ENCODE results near the gene PFDN2. TPM values are rescaled to one million over a fixed set of nuclear protein-coding genes. Genes with fewer than 3 reads are reported as not detected.
A peak's percentile ranks its signal among the peaks of the same experiment; 100 is the strongest.

Gene PFDN2
- total and polyA plus RNA-seq, 10 of the 15 experiments (the other 5 are each of a cell fraction or from before 2014, with no cell fraction given): 30.0 to 141 (median 80.5) TPM

DNA sequence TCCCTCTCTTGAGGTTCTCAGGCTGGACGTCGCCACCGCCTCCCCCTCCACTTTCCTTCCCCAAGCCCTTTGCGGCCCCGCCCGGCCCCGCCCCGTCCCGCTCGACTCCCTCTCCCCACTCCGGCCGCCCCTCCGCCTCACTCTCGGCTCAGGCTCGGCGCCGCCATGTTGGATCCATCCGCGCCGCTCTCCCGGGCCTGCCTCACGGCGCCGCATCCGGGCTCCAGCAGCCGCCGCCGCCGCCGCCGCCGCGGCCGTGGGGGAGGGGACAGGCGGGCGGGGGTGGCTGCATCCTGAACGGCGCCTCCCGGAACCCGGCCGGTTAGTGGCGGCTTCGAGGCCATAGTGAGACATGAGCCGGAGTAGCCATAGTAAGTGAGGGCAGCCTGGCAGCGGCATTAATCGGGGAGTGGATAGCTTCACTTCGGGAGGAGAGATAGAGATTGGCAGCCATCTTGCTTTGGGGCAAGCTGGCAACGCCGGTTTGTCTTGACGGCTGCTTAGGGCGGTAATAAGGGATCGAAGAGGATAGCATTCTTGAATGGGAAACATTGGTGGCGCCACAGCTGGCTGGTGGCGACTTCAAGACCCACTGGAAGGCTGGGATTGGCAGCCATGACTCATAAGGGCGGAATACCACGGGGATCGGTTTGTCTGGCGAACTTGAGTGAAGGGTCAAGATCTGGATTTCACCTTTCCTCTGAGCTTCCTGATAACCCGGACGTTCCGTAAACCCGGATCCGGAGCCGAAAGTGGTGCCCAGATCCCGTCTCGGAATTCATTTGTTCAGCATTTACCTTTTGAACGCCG is 14.8 kb upstream of the PFDN2 start, which contains the start of gene DEDD (continued):
- TF ChIP-seq, protein P1, sequence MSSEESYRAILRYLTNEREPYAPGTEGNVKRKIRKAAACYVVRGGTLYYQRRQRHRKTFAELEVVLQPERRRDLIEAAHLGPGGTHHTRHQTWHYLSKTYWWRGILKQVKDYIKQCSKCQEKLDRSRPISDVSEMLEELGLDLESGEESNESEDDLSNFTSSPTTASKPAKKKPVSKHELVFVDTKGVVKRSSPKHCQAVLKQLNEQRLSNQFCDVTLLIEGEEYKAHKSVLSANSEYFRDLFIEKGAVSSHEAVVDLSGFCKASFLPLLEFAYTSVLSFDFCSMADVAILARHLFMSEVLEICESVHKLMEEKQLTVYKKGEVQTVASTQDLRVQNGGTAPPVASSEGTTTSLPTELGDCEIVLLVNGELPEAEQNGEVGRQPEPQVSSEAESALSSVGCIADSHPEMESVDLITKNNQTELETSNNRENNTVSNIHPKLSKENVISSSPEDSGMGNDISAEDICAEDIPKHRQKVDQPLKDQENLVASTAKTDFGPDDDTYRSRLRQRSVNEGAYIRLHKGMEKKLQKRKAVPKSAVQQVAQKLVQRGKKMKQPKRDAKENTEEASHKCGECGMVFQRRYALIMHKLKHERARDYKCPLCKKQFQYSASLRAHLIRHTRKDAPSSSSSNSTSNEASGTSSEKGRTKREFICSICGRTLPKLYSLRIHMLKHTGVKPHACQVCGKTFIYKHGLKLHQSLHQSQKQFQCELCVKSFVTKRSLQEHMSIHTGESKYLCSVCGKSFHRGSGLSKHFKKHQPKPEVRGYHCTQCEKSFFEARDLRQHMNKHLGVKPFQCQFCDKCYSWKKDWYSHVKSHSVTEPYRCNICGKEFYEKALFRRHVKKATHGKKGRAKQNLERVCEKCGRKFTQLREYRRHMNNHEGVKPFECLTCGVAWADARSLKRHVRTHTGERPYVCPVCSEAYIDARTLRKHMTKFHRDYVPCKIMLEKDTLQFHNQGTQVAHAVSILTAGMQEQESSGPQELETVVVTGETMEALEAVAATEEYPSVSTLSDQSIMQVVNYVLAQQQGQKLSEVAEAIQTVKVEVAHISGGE (CRISPR knock-in tag; IDR thresholded peaks at IDR 0.05): no peak
- TF ChIP-seq, protein P2, sequence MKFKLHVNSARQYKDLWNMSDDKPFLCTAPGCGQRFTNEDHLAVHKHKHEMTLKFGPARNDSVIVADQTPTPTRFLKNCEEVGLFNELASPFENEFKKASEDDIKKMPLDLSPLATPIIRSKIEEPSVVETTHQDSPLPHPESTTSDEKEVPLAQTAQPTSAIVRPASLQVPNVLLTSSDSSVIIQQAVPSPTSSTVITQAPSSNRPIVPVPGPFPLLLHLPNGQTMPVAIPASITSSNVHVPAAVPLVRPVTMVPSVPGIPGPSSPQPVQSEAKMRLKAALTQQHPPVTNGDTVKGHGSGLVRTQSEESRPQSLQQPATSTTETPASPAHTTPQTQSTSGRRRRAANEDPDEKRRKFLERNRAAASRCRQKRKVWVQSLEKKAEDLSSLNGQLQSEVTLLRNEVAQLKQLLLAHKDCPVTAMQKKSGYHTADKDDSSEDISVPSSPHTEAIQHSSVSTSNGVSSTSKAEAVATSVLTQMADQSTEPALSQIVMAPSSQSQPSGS (IDR thresholded peaks at IDR 0.05; ENCODE audit: low read length): no peak
- TF ChIP-seq CHD4 (IDR thresholded peaks at IDR 0.05) (no peak), YY1 (IDR thresholded peaks at IDR 0.05; ENCODE audit: low read depth, low read length) (peak; percentile 99), IKZF1 (conservative IDR thresholded peaks at IDR 0.05) (peak; percentile 99), CBFB (IDR thresholded peaks at IDR 0.05; ENCODE audit: low read depth) (0 out of 2 replicates have a peak, but pooled peaks have one; percentile 43), GATAD2B (conservative IDR thresholded peaks at IDR 0.05; ENCODE audit: low read depth) (peak; percentile 72; the same call in 1 of the 2 replicates), GABPA (IDR thresholded peaks at IDR 0.05; ENCODE audit: low read depth) (peak; percentile 79), HCFC1 (IDR thresholded peaks at IDR 0.05; ENCODE audit: low read length) (peak; percentile 92), RB1 (IDR thresholded peaks at IDR 0.05; ENCODE audit: borderline replicate concordance) (peak; percentile 60; the same call in 1 of the 2 replicates)
- TF ChIP-seq, protein P3, sequence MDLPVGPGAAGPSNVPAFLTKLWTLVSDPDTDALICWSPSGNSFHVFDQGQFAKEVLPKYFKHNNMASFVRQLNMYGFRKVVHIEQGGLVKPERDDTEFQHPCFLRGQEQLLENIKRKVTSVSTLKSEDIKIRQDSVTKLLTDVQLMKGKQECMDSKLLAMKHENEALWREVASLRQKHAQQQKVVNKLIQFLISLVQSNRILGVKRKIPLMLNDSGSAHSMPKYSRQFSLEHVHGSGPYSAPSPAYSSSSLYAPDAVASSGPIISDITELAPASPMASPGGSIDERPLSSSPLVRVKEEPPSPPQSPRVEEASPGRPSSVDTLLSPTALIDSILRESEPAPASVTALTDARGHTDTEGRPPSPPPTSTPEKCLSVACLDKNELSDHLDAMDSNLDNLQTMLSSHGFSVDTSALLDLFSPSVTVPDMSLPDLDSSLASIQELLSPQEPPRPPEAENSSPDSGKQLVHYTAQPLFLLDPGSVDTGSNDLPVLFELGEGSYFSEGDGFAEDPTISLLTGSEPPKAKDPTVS (IDR thresholded peaks at IDR 0.05; ENCODE audit: low read depth, low read length): no peak
- TF ChIP-seq, protein P4, sequence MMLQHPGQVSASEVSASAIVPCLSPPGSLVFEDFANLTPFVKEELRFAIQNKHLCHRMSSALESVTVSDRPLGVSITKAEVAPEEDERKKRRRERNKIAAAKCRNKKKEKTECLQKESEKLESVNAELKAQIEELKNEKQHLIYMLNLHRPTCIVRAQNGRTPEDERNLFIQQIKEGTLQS (IDR thresholded peaks at IDR 0.05; ENCODE audit: borderline replicate concordance, extremely low read depth, low read depth, low read length): no peak
- TF ChIP-seq, protein P5, sequence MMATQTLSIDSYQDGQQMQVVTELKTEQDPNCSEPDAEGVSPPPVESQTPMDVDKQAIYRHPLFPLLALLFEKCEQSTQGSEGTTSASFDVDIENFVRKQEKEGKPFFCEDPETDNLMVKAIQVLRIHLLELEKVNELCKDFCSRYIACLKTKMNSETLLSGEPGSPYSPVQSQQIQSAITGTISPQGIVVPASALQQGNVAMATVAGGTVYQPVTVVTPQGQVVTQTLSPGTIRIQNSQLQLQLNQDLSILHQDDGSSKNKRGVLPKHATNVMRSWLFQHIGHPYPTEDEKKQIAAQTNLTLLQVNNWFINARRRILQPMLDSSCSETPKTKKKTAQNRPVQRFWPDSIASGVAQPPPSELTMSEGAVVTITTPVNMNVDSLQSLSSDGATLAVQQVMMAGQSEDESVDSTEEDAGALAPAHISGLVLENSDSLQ (IDR thresholded peaks at IDR 0.05): peak; percentile 69
- TF ChIP-seq, protein P6, sequence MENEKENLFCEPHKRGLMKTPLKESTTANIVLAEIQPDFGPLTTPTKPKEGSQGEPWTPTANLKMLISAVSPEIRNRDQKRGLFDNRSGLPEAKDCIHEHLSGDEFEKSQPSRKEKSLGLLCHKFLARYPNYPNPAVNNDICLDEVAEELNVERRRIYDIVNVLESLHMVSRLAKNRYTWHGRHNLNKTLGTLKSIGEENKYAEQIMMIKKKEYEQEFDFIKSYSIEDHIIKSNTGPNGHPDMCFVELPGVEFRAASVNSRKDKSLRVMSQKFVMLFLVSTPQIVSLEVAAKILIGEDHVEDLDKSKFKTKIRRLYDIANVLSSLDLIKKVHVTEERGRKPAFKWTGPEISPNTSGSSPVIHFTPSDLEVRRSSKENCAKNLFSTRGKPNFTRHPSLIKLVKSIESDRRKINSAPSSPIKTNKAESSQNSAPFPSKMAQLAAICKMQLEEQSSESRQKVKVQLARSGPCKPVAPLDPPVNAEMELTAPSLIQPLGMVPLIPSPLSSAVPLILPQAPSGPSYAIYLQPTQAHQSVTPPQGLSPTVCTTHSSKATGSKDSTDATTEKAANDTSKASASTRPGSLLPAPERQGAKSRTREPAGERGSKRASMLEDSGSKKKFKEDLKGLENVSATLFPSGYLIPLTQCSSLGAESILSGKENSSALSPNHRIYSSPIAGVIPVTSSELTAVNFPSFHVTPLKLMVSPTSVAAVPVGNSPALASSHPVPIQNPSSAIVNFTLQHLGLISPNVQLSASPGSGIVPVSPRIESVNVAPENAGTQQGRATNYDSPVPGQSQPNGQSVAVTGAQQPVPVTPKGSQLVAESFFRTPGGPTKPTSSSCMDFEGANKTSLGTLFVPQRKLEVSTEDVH (IDR thresholded peaks at IDR 0.05; ENCODE audit: low read depth, partially characterized antibody): no peak
- TF ChIP-seq, protein P7, sequence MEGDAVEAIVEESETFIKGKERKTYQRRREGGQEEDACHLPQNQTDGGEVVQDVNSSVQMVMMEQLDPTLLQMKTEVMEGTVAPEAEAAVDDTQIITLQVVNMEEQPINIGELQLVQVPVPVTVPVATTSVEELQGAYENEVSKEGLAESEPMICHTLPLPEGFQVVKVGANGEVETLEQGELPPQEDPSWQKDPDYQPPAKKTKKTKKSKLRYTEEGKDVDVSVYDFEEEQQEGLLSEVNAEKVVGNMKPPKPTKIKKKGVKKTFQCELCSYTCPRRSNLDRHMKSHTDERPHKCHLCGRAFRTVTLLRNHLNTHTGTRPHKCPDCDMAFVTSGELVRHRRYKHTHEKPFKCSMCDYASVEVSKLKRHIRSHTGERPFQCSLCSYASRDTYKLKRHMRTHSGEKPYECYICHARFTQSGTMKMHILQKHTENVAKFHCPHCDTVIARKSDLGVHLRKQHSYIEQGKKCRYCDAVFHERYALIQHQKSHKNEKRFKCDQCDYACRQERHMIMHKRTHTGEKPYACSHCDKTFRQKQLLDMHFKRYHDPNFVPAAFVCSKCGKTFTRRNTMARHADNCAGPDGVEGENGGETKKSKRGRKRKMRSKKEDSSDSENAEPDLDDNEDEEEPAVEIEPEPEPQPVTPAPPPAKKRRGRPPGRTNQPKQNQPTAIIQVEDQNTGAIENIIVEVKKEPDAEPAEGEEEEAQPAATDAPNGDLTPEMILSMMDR (IDR thresholded peaks at IDR 0.05 in 2 of 3, conservative IDR thresholded peaks at IDR 0.05 in 1 of 3; ENCODE audit: control insufficient read depth in 2 of 3, extremely low read depth in 1 of 3, insufficient read depth in 1 of 3, low read depth in 3 of 3, low read length in 3 of 3): no peak
